Measurements from ENCODE around the gene DNAJB6.

The DNAJB6 gene

DNA sequence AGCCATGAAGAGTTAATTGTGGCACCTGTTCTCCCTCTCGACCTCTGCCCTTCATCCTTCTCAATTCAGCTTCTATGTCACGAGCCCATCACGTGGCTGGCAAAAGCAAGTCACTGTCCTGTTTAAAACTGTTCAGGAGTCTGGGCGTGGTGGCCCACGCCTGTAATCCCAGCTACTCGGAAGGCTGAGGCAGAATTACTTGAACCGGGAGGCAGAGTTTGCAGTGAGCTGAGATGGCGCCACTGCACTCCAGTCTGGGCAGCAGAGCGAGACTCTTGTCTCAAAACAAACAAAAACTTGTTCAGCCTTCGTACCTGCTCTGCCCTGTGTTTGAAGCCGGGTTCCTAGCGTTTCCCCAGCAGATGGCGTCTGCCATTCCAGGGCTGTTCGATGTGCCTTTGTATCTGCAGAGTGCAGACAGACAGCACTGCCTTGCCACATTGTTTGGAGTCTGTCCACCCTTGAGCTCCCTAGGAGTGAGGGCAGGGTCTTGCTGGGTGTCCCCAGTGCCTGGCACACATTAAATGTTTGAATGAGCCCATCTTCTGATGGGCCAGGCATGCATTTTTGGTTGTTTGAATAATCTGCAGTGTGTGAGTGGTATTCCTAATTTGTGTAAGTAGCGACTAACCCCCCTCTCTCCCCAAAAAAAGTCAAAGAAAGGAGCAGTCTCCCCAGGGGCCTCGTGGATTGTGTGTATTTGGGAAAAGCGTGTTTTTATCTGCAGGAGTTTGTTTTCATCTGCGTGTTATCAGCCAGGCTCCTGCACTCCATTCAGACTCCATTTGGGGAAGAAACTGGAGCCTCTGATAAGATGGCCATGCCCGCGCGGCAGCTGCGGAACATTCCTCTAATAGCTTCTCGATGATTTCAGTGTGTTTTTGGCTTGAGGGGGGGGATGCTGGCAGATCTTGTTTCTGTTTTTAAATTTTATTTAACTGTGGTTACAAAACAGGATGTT is 61.2 kb downstream of the DNAJB6 start:
- no peaks in the 10 kb centered on the region for H3K9me3 ChIP-seq (ENCODE audit: control insufficient read depth, low read length)
- H3K4me1 ChIP-seq = no peaks in the 10 kb centered on the region
- no peaks in the 10 kb centered on the region for H3K36me3 ChIP-seq (ENCODE audit: control insufficient read depth, insufficient read depth, low read length)
- H3K27ac ChIP-seq = no peak overlapping the region
- no peak overlapping the region for H2AFZ ChIP-seq
- no peak overlapping the region for H3K4me3 ChIP-seq (ENCODE audit: low read depth, low read length)
- H3K9ac ChIP-seq = no peak overlapping the region
- TF ChIP-seq CTCF (IDR thresholded peaks at IDR 0.05) = peak; percentile 31
- no peaks in the 10 kb centered on the region for H3K27me3 ChIP-seq (ENCODE audit: control insufficient read depth, insufficient read depth, low read length)
- H3K79me2 ChIP-seq = peaks cover 39% of the 10 kb centered on the region
- no peak overlapping the region for H3K4me2 ChIP-seq (ENCODE audit: low read length)

DNA sequence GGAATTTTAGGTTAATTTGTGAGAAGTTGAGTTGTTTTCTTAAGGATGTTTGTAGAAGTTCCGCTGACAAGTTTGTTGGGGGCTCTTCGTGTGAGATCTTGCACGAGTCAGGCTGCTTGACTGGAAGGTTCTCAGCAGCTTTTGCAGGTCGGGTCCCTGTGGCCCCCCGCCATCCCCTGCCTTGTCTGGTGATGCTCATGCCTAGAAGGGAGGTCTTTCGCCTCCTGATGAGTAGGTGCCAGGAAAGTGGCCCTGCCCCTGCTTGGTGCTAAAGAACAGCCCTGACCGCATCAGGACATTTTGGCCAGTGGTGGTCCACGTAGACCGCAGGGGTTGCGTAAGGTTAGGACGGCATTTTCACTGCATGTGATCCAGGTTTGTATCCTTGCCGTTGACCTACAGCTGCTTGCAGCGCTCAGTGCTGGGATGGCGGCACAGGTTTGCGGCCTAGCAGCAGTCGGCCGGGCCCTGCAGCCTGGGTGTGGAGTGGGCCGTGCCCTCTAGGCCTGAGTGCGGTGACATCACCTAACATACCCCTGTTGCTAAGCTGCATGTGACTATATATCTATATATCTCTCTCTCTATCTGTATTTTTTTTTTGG is 62.4 kb downstream of the DNAJB6 start:
- Histone ChIP-seq H3K36me3 (ENCODE audit: control insufficient read depth, insufficient read depth, low read length) (no peaks in the 10 kb centered on the region), H3K9me3 (ENCODE audit: control insufficient read depth, low read length) (no peaks in the 10 kb centered on the region), H3K27ac (no peak overlapping the region), H3K4me1 (no peaks in the 10 kb centered on the region), H3K27me3 (ENCODE audit: control insufficient read depth, insufficient read depth, low read length) (no peaks in the 10 kb centered on the region), H3K79me2 (peaks cover 42% of the 10 kb centered on the region), H2AFZ (no peak overlapping the region), H3K4me3 (ENCODE audit: low read depth, low read length) (no peak overlapping the region), H3K4me2 (ENCODE audit: low read length) (no peak overlapping the region), H3K9ac (no peak overlapping the region)
- no peak for TF ChIP-seq CTCF (IDR thresholded peaks at IDR 0.05)

GRCh38 chr7:157400171-157400860 is 63.5 kb downstream of the DNAJB6 start:
- Histone ChIP-seq H3K9me3 (ENCODE audit: control insufficient read depth, low read length) (no peaks in the 10 kb centered on the region), H3K4me1 (peaks cover 6% of the 10 kb centered on the region), H3K4me3 (ENCODE audit: low read depth, low read length) (no peak overlapping the region), H3K4me2 (ENCODE audit: low read length) (no peak overlapping the region), H3K27ac (no peak overlapping the region), H3K79me2 (peaks cover 37% of the 10 kb centered on the region), H3K36me3 (ENCODE audit: control insufficient read depth, insufficient read depth, low read length) (no peaks in the 10 kb centered on the region), H2AFZ (no peak overlapping the region), H3K27me3 (ENCODE audit: control insufficient read depth, insufficient read depth, low read length) (no peaks in the 10 kb centered on the region), H3K9ac (no peak overlapping the region)
- TF ChIP-seq CTCF (IDR thresholded peaks at IDR 0.05) = no peak

GRCh38 chr7:157401567-157402387 is 65.0 kb downstream of the DNAJB6 start:
- H3K4me3 ChIP-seq (ENCODE audit: low read depth, low read length) = no peak overlapping the region
- H3K4me2 ChIP-seq (ENCODE audit: low read length) = no peak overlapping the region
- no peaks in the 10 kb centered on the region for H3K27me3 ChIP-seq (ENCODE audit: control insufficient read depth, insufficient read depth, low read length)
- no peaks in the 10 kb centered on the region for H3K36me3 ChIP-seq (ENCODE audit: control insufficient read depth, insufficient read depth, low read length)
- no peaks in the 10 kb centered on the region for H3K9me3 ChIP-seq (ENCODE audit: control insufficient read depth, low read length)
- H3K27ac ChIP-seq = no peak overlapping the region
- H3K4me1 ChIP-seq = peaks cover 13% of the 10 kb centered on the region
- H3K9ac ChIP-seq = no peak overlapping the region
- H3K79me2 ChIP-seq = peaks cover 45% of the 10 kb centered on the region
- H2AFZ ChIP-seq = no peak overlapping the region
- TF ChIP-seq CTCF (IDR thresholded peaks at IDR 0.05) = no peak

All from parathyroid adenoma (tissue), 2 donors.